VCaP (cell line): Measurements from ENCODE around the gene GGA2.

Experiments used
- H3K27ac ChIP-seq: fragments of 450-650 bp; 2 replicates; pipeline ENCODE4 v1.5.1; 2017
- CTCF ChIP-seq: fragments of 450-650 bp; conservative IDR thresholded peaks from 2 replicates; pipeline ENCODE4 v1.5.1; 2017; ENCODE audit warnings: mild to moderate bottlenecking, moderate library complexity

GGA2 gene

GRCh38 chr16:23500862-23501225, 9.4 kb downstream of the GGA2 start:
- no peak for TF ChIP-seq CTCF
- peak overlapping the region; percentile 24; the same call in 1 of the 2 replicates for H3K27ac ChIP-seq

- H3K27ac ChIP-seq, result no peak overlapping the region
- no peak for TF ChIP-seq CTCF
Measured at GRCh38 chr16:23500212-23500861, 10.0 kb downstream of the GGA2 start.

- TF ChIP-seq CTCF, result no peak
- H3K27ac ChIP-seq, result no peak overlapping the region
Measured at GRCh38 chr16:23499801-23500200, 10.5 kb downstream of the GGA2 start.

- no peak for TF ChIP-seq CTCF
- no peak overlapping the region for H3K27ac ChIP-seq
Measured at GRCh38 chr16:23498863-23499262, 11.4 kb downstream of the GGA2 start.

- no peak for TF ChIP-seq CTCF
- no peak overlapping the region for H3K27ac ChIP-seq
Measured at GRCh38 chr16:23497543-23497868, 12.8 kb downstream of the GGA2 start.

GRCh38 chr16:23496821-23497542, 13.3 kb downstream of the GGA2 start:
- no peak for TF ChIP-seq CTCF
- no peak overlapping the region for H3K27ac ChIP-seq

GRCh38 chr16:23495671-23496070, 14.6 kb downstream of the GGA2 start:
- no peak overlapping the region for H3K27ac ChIP-seq
- no peak for TF ChIP-seq CTCF
